Measurements from ENCODE around the gene LOXHD1. TPM values are rescaled to one million over a fixed set of nuclear protein-coding genes. Genes with fewer than 3 reads are reported as not detected.

The LOXHD1 gene
- total and polyA plus RNA-seq, 2 donors (not counting 1 experiment from before 2014, with no cell fraction given): not detected

- Mint-ChIP-seq H3K27ac (no peak overlapping the region), H3K4me3 (no peak overlapping the region), H3K9me3 (ENCODE audit: insufficient read depth) (no peaks in the 10 kb centered on the region), H3K27me3 (peaks cover 9% of the 10 kb centered on the region), H3K4me1 (no peaks in the 10 kb centered on the region)
- TF ChIP-seq, protein P1, sequence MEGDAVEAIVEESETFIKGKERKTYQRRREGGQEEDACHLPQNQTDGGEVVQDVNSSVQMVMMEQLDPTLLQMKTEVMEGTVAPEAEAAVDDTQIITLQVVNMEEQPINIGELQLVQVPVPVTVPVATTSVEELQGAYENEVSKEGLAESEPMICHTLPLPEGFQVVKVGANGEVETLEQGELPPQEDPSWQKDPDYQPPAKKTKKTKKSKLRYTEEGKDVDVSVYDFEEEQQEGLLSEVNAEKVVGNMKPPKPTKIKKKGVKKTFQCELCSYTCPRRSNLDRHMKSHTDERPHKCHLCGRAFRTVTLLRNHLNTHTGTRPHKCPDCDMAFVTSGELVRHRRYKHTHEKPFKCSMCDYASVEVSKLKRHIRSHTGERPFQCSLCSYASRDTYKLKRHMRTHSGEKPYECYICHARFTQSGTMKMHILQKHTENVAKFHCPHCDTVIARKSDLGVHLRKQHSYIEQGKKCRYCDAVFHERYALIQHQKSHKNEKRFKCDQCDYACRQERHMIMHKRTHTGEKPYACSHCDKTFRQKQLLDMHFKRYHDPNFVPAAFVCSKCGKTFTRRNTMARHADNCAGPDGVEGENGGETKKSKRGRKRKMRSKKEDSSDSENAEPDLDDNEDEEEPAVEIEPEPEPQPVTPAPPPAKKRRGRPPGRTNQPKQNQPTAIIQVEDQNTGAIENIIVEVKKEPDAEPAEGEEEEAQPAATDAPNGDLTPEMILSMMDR (IDR thresholded peaks at IDR 0.05): no peak
- Histone ChIP-seq H3K4me1 (ENCODE audit: control insufficient read depth in 2 of 2, insufficient read depth in 2 of 2, low read length in 2 of 2) (no peaks in the 10 kb centered on the region), H3K36me3 (replicated peaks in 1 of 2; ENCODE audit: control extremely low read depth in 1 of 2, control insufficient read depth in 1 of 2, extremely low read depth in 1 of 2, insufficient read depth in 2 of 2, low read length in 1 of 2) (no peaks in the 10 kb centered on the region), H3K4me2 (replicated peaks; ENCODE audit: low read depth, low read length, poor library complexity, severe bottlenecking) (no peak overlapping the region), H3K27me3 (replicated peaks in 1 of 4; ENCODE audit: control extremely low read depth in 1 of 4, control insufficient read depth in 3 of 4, insufficient read depth in 4 of 4, low read length in 3 of 4) (peaks cover 0 to 3% (median 0%) of the 10 kb centered on the region in 4 experiments), H4K20me1 (ENCODE audit: control insufficient read depth, insufficient read depth, low read length, poor library complexity, severe bottlenecking) (no peaks in the 10 kb centered on the region), H3K9ac (ENCODE audit: low read length) (no peak overlapping the region), H3K9me3 (ENCODE audit: control extremely low read depth in 1 of 3, control insufficient read depth in 2 of 3, insufficient read depth in 1 of 3, low read length in 2 of 3) (no peaks in the 10 kb centered on the region), H2AFZ (ENCODE audit: insufficient read depth, low read depth, low read length, poor library complexity, severe bottlenecking) (no peak overlapping the region), H3K79me2 (ENCODE audit: control insufficient read depth, insufficient read depth, low read length) (no peaks in the 10 kb centered on the region), H3K4me3 (ENCODE audit: control extremely low read depth in 1 of 5, extremely low read depth in 1 of 5, insufficient read depth in 1 of 5, low read depth in 2 of 5, low read length in 4 of 5) (no peak overlapping the region), H3K27ac (ENCODE audit: low read length in 2 of 2) (no peak overlapping the region)
- ChIA-PET POLR2A (no interaction called here), CTCF (no interaction called here)
- ATAC-seq (ENCODE audit: low read depth) (no peak), DNase-seq (no peak)
- intact Hi-C loops (cut with micrococcal nuclease): no loop called here
- WGBS (ENCODE audit: insufficient coverage): 60% methylated on average over 1 of the region's 3 CpGs
These were observed 69.4 kb downstream of the LOXHD1 start for GRCh38 chr18:46587600-46587999.

DNA sequence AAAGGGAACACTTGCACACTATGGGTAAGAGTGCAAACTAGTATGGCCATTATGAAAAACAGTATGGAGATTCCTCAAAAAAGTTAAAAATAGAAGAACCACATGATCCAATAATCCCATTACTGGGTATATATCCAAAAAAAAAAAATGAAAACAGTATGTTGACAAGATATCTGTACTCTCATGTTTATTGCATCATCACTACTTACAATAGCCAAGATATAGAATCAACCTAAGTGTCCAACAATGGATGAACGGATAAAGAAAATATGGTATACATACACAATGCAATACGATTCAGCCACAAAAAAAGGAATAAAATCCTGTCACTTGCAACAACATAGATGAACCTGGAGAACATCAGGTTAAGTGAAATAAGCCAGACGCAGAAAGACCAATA is 73.3 kb downstream of the LOXHD1 start:
- H3K27me3 Mint-ChIP-seq: peaks cover 6% of the 10 kb centered on the region
- H3K27me3 ChIP-seq (replicated peaks in 1 of 4; ENCODE audit: control extremely low read depth in 1 of 4, control insufficient read depth in 3 of 4, insufficient read depth in 4 of 4, low read length in 3 of 4): peaks cover 0 to 5% (median 0%) of the 10 kb centered on the region in 4 experiments
- no peak overlapping the region for H3K4me3 Mint-ChIP-seq
- H2AFZ ChIP-seq (ENCODE audit: insufficient read depth, low read depth, low read length, poor library complexity, severe bottlenecking): no peak overlapping the region
- no peak overlapping the region for H3K27ac ChIP-seq (ENCODE audit: low read length in 2 of 2)
- intact Hi-C loops (cut with micrococcal nuclease): no loop called here
- H3K4me1 Mint-ChIP-seq: no peaks in the 10 kb centered on the region
- H3K4me3 ChIP-seq (ENCODE audit: control extremely low read depth in 1 of 5, extremely low read depth in 1 of 5, insufficient read depth in 1 of 5, low read depth in 2 of 5, low read length in 4 of 5): no peak overlapping the region
- ChIA-PET CTCF (no interaction called here), POLR2A (no interaction called here)
- no peak overlapping the region for H3K9ac ChIP-seq (ENCODE audit: low read length)
- ATAC-seq (ENCODE audit: low read depth): no peak
- no peak overlapping the region for H3K27ac Mint-ChIP-seq
- no peak for DNase-seq
- no peak for TF ChIP-seq EZH2 (IDR thresholded peaks at IDR 0.05; ENCODE audit: borderline replicate concordance, insufficient read depth, low read depth, low read length, poor library complexity, severe bottlenecking)
- TF ChIP-seq, protein P1 (IDR thresholded peaks at IDR 0.05): no peak
- H3K36me3 ChIP-seq (replicated peaks in 1 of 2; ENCODE audit: control extremely low read depth in 1 of 2, control insufficient read depth in 1 of 2, extremely low read depth in 1 of 2, insufficient read depth in 2 of 2, low read length in 1 of 2): no peaks in the 10 kb centered on the region
- no peaks in the 10 kb centered on the region for H4K20me1 ChIP-seq (ENCODE audit: control insufficient read depth, insufficient read depth, low read length, poor library complexity, severe bottlenecking)
- peaks cover 0 to 11% (median 10%) of the 10 kb centered on the region in 3 donors for H3K9me3 ChIP-seq (ENCODE audit: control extremely low read depth in 1 of 3, control insufficient read depth in 2 of 3, insufficient read depth in 1 of 3, low read length in 2 of 3)
- no peaks in the 10 kb centered on the region for H3K4me1 ChIP-seq (ENCODE audit: control insufficient read depth in 2 of 2, insufficient read depth in 2 of 2, low read length in 2 of 2)
- H3K9me3 Mint-ChIP-seq (ENCODE audit: insufficient read depth): peaks cover 8% of the 10 kb centered on the region
- H3K79me2 ChIP-seq (ENCODE audit: control insufficient read depth, insufficient read depth, low read length): no peaks in the 10 kb centered on the region
- WGBS (ENCODE audit: insufficient coverage): no CpG with 5 or more reads among the region's 3 CpGs
- H3K4me2 ChIP-seq (replicated peaks; ENCODE audit: low read depth, low read length, poor library complexity, severe bottlenecking): no peak overlapping the region

Data from B cell (primary cell).